ENCODE results near the gene CD99. TPM values are rescaled to one million over a fixed set of nuclear protein-coding genes. Genes with fewer than 3 reads are reported as not detected.
"Not testable (repeated sequence)": the region's sequence is repeated elsewhere in the genome, so short reads cannot be mapped to it uniquely, and the experiment has no call there.

Gene CD99
- total RNA-seq, 1 donor = 355 TPM

- no peak for DNase-seq (ENCODE audit: low read depth)
- no peak overlapping the region for H3K4me3 ChIP-seq (ENCODE audit: low read depth, low read length)
- TF ChIP-seq, protein P1, sequence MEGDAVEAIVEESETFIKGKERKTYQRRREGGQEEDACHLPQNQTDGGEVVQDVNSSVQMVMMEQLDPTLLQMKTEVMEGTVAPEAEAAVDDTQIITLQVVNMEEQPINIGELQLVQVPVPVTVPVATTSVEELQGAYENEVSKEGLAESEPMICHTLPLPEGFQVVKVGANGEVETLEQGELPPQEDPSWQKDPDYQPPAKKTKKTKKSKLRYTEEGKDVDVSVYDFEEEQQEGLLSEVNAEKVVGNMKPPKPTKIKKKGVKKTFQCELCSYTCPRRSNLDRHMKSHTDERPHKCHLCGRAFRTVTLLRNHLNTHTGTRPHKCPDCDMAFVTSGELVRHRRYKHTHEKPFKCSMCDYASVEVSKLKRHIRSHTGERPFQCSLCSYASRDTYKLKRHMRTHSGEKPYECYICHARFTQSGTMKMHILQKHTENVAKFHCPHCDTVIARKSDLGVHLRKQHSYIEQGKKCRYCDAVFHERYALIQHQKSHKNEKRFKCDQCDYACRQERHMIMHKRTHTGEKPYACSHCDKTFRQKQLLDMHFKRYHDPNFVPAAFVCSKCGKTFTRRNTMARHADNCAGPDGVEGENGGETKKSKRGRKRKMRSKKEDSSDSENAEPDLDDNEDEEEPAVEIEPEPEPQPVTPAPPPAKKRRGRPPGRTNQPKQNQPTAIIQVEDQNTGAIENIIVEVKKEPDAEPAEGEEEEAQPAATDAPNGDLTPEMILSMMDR (IDR thresholded peaks at IDR 0.05; ENCODE audit: insufficient read depth, low read length) = no peak
These were observed 41.6 kb downstream of the CD99 start for GRCh38 chrX:2732649-2733048.

DNA sequence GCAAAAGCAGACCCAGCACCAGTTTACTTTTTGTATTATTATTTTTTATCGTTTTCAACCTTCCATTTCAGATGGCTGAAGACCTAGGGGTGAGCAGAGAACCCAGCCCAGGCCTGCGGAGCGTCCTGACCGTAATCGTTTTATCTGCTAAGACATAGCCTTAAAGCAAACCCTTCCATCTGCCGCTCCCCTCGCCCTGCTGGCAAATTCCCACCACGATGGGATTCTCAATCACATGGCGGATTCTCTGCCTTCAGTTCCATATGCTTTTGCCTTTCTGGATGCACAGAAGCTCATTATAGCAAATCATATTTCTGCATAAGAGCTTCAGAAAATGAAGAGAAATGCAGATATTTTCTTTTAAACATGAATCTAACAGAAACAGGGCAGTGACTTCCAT lies 42.2 kb downstream of the CD99 start:
- TF ChIP-seq, protein P1 (IDR thresholded peaks at IDR 0.05; ENCODE audit: insufficient read depth, low read length) = no peak
- no peak overlapping the region for H3K4me3 ChIP-seq (ENCODE audit: low read depth, low read length)
- DNase-seq (ENCODE audit: low read depth) = no peak

DNA sequence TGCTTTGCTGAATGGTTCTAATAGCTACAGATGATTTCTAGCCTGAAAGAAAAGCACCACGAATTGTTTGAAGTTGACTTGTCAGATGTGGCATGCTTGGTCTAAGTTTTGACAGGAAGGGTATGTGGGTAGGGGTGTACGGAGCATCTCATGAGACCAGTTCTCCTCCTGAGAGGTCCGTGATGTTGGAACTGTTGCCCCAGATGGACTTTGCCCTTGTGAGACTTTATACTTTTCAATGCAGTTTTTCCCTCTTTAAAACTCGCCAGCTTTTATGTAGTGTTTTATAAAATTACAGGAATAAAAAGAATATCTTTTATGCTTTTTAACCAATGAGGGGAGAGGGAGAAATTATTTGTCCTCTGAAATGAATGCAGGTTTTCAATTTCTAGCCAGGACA lies 44.2 kb downstream of the CD99 start:
- TF ChIP-seq, protein P1 (IDR thresholded peaks at IDR 0.05; ENCODE audit: insufficient read depth, low read length) = no peak
- no peak for DNase-seq (ENCODE audit: low read depth)
- H3K4me3 ChIP-seq (ENCODE audit: low read depth, low read length) = no peak overlapping the region

DNA sequence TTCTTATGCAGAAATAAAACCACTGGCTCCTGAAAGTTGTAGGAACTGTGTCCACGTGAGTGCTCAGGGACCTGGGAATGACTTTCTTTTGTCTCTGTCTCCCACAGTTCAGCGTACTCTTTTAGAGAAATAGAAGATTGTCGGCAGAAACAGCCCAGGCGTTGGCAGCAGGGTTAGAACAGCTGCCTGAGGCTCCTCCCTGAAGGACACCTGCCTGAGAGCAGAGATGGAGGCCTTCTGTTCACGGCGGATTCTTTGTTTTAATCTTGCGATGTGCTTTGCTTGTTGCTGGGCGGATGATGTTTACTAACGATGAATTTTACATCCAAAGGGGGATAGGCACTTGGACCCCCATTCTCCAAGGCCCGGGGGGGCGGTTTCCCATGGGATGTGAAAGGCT lies 49.6 kb downstream of the CD99 start:
- no peak for DNase-seq (ENCODE audit: low read depth)
- H3K4me3 ChIP-seq (ENCODE audit: low read depth, low read length) = no peak overlapping the region
- TF ChIP-seq, protein P1 (IDR thresholded peaks at IDR 0.05; ENCODE audit: insufficient read depth, low read length) = no peak

- TF ChIP-seq, protein P1 (IDR thresholded peaks at IDR 0.05; ENCODE audit: insufficient read depth, low read length) = no peak
- H3K4me3 ChIP-seq (ENCODE audit: low read depth, low read length) = no peak overlapping the region
- DNase-seq (ENCODE audit: low read depth) = no peak
These were observed 50.3 kb downstream of the CD99 start for GRCh38 chrX:2741386-2741785.

DNA sequence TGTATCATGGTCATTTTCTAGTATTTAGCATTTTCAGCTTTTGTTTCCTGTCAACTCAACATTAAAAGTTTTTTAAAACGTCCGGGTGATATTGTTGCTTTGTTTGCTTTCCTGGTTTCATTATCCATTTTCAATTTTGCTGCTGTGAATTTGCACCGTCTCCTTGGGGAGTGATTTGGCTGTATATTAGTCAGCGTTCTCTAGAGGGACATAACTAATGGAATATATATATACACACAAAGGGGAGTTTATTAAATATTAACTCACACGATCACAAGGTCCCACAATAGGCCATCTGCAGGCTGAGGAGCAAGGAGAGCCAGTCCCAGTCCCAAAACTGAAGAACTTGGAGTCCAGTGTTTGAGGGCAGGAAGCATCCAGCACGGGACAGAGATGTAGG lies 55.2 kb downstream of the CD99 start:
- H3K4me3 ChIP-seq (ENCODE audit: low read depth, low read length); DNase-seq (ENCODE audit: low read depth): not testable (repeated sequence)

DNA sequence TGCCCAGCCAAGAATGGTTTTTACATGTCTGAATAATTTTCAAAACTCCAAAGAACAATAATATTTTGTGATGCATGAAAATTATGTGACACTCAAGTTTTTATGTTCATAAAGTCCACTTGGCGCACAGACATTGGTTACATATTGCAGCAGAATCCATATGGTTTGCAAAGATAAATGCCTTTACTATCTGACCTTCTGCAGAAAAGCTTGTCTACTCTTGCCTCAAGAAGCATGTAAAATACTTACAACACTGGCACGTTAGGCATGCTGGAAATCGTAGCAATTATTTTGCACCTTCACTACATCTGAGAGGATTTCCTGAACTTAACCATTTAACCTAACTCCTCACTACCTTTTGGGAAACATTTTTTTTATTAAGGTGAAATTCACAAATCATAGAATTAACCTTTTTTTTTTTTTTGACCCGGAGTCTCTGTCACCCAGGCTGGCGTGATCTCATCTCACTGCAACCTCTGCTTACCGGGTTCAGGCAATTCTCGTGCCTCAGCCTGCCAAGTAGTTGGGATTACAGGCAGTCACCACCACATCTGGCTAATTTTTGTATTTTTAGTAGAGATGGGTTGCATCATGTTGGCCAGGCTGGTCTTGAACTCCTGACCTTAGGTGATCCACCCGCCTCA lies 57.2 kb downstream of the CD99 start:
- TF ChIP-seq, protein P1 (IDR thresholded peaks at IDR 0.05; ENCODE audit: insufficient read depth, low read length) = no peak
- H3K4me3 ChIP-seq (ENCODE audit: low read depth, low read length) = no peak overlapping the region
- no peak for DNase-seq (ENCODE audit: low read depth)
